ENCODE data around the gene UCHL3.

The UCHL3 gene

GRCh38 chr13:75628801-75629200, 79.2 kb downstream of the UCHL3 start:
- H3K36me3 Mint-ChIP-seq (ENCODE audit: low read depth) = peaks cover 28% of the 10 kb centered on the region
- no peaks in the 10 kb centered on the region for H3K27me3 Mint-ChIP-seq
- H3K4me3 Mint-ChIP-seq = no peak overlapping the region
- no peak for DNase-seq
- no peak overlapping the region for H3K27ac Mint-ChIP-seq
- H3K9me3 Mint-ChIP-seq = no peaks in the 10 kb centered on the region
- peaks cover 3% of the 10 kb centered on the region for H3K4me1 Mint-ChIP-seq (ENCODE audit: low read depth)

GRCh38 chr13:75633285-75633684, 83.7 kb downstream of the UCHL3 start:
- no peak overlapping the region for H3K4me3 Mint-ChIP-seq
- peaks cover 17% of the 10 kb centered on the region for H3K27me3 Mint-ChIP-seq
- no peak for DNase-seq
- no peaks in the 10 kb centered on the region for H3K9me3 Mint-ChIP-seq
- no peak overlapping the region for H3K27ac Mint-ChIP-seq
- peaks cover 12% of the 10 kb centered on the region for H3K4me1 Mint-ChIP-seq (ENCODE audit: low read depth)
- H3K36me3 Mint-ChIP-seq (ENCODE audit: low read depth) = no peaks in the 10 kb centered on the region

DNA sequence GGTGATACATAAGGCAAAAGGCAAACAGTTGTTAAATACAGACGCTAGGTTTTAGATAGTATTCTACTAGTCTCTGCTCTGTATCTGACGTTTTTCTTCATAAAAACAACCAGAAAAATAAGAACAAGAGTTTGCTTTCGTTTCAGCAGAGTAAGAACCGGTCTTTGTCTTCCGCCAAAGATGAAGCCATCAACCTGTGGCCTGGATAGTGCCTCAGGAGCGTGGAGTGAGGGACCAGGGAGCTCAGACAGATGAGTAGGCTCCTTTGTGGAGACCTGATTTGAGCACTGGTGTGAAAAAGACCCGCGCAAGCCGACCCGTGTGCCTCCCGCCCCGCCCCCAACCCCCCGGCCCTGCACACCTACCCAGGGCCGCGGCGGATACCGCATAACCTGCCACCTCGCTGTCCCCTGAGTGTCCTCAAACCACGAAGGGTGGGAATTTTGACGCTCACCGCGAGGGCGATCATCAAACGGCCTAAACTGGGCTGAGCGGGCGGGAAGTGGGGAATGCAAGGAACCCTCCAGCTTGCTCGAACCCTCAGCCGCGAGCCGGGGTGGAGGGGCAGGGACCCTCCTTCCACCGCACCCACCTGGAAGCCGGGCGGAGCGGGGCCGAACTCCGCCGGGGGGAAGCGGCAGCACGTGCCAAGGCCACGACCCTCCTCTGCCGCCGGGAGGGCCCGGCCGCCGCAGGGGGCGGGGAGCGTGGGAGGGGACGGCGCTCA, 85.7 kb downstream of the UCHL3 start:
- DNase-seq = no peak
- Mint-ChIP-seq H3K27ac (no peak overlapping the region), H3K9me3 (no peaks in the 10 kb centered on the region), H3K4me1 (ENCODE audit: low read depth) (peaks cover 12% of the 10 kb centered on the region), H3K36me3 (ENCODE audit: low read depth) (no peaks in the 10 kb centered on the region), H3K4me3 (peak overlapping the region; percentile 54), H3K27me3 (peaks cover 18% of the 10 kb centered on the region)

DNA sequence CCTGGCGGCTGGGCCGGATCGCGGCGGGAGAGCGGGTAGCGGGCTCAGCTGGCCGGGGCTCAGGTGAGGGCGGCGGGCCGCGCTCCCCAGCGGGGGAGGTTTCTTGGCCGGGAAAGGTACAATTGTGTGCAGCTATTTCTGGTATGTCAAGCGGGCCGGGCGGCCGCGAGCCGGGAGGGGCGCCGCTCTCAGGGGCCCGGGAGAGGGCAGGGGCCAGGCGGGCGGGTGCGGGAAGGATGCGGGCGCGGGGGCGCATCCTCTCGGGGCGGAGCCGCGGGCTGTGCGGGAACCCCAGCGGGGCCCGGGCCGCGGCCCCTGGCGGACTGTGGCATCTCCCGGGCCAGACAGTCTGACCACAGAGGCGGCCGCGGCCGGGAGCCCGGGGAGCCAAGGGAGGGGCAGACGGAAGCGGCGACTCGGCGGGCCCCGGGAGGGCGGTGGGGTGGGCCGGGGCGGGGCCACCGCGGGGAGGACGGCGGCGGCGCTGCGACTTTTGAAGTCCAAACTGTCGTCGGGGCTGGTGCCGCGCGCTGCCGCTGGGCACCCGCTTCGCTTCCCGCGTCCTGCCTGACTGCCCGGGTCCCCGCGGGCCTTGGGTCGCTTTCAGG, 86.3 kb downstream of the UCHL3 start, which contains the start of gene LMO7:
Gene LMO7 (plus strand): TSS at position 503 of the 608 bp plus-strand sequence. CDS start 328 bp downstream, outside the sequence.
- Mint-ChIP-seq H3K27ac (peak within 1 kb of the TSS; percentile 52), H3K9me3 (no peaks in the 10 kb centered on the region), H3K36me3 (ENCODE audit: low read depth) (no peaks in the 10 kb centered on the region), H3K4me3 (peak within 1 kb of the TSS; percentile 78), H3K4me1 (ENCODE audit: low read depth) (peaks cover 12% of the 10 kb centered on the region), H3K27me3 (peaks cover 18% of the 10 kb centered on the region)
- DNase-seq = peak; percentile 62

GRCh38 chr13:75636436-75637180, 87.0 kb downstream of the UCHL3 start:
- Mint-ChIP-seq H3K4me3 (peak overlapping the region; percentile 78), H3K27me3 (peaks cover 18% of the 10 kb centered on the region), H3K9me3 (no peaks in the 10 kb centered on the region), H3K4me1 (ENCODE audit: low read depth) (peaks cover 12% of the 10 kb centered on the region), H3K36me3 (ENCODE audit: low read depth) (no peaks in the 10 kb centered on the region), H3K27ac (peak overlapping the region; percentile 52)
- peak; percentile 72 for DNase-seq

DNA sequence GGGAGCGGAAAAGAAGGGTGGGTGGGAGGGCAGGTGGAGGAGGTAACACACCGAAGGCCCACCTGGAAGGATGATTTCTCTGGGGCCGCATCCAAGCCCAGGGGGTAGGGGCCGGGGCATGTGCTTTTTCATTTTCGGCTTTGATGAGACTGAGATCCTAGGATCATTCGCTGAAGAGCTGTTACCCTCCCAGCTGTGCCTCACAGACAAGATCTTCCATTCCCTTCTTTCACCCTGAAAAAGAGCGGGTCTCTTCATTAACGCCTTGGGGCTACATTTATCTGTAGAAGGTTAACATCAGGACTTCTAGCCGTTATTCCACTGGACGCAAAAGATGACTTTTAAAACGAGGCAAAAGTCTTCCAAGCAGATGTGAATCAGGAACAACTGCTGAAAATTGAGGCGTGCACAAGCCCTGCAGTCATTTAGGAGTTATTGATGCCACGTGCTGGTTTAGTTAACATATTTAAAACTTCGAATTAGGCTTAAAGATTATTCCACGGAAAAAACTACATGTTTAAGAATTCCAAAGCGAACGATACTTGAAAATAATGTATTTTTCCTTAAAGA, 87.7 kb downstream of the UCHL3 start:
- peaks cover 12% of the 10 kb centered on the region for H3K4me1 Mint-ChIP-seq (ENCODE audit: low read depth)
- H3K27me3 Mint-ChIP-seq = peaks cover 18% of the 10 kb centered on the region
- H3K36me3 Mint-ChIP-seq (ENCODE audit: low read depth) = no peaks in the 10 kb centered on the region
- H3K4me3 Mint-ChIP-seq = peak overlapping the region; percentile 78
- H3K27ac Mint-ChIP-seq = no peak overlapping the region
- no peaks in the 10 kb centered on the region for H3K9me3 Mint-ChIP-seq
- DNase-seq = no peak

- H3K9me3 Mint-ChIP-seq = no peaks in the 10 kb centered on the region
- H3K27me3 Mint-ChIP-seq = peaks cover 18% of the 10 kb centered on the region
- DNase-seq = no peak
- H3K36me3 Mint-ChIP-seq (ENCODE audit: low read depth) = no peaks in the 10 kb centered on the region
- peaks cover 9% of the 10 kb centered on the region for H3K4me1 Mint-ChIP-seq (ENCODE audit: low read depth)
- no peak overlapping the region for H3K4me3 Mint-ChIP-seq
- no peak overlapping the region for H3K27ac Mint-ChIP-seq
Observed at GRCh38 chr13:75639454-75639853, 89.9 kb downstream of the UCHL3 start.

DNA sequence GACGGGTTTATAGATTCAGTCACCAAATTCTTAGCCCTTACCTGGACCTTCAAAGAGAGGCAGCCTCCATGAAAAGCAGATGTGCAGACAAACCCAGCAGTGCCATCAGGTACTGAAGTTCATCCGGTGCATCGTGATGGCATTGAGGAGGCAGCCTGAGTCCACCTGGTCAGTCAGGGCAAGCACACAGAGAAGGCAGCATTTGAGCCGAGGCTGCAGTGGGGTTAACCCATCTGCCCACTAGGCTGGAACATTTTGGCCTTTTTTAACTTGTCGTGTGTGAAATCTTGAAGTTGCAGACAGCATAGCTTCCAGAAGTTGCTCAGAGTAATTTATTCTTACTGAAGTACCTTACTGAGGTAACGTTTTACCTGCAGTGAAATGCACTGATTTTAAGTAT, 91.4 kb downstream of the UCHL3 start:
- Mint-ChIP-seq H3K27ac (no peak overlapping the region), H3K36me3 (ENCODE audit: low read depth) (no peaks in the 10 kb centered on the region), H3K4me3 (no peak overlapping the region), H3K4me1 (ENCODE audit: low read depth) (peaks cover 9% of the 10 kb centered on the region), H3K27me3 (peaks cover 18% of the 10 kb centered on the region), H3K9me3 (no peaks in the 10 kb centered on the region)
- DNase-seq = no peak

DNA sequence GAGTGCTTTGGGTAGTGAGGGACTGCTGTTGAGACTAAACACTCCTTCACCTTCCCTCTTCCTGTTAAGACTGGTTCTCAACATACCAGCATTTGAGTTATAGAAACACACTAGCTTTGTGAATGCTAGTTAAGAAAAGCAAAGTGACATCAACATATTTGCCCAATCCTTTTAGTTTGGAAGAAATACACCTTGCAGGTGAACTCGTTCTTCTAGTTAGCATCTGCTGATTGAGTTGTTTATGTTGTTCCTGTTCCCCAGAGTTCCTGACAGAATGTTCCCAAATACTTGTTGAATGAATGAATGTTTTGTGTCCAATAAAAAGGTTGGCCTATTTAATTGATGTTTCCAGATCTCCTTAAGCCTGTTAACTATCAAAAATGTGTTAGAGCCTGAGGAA, 93.6 kb downstream of the UCHL3 start:
- Mint-ChIP-seq H3K9me3 (no peaks in the 10 kb centered on the region), H3K27ac (no peak overlapping the region), H3K27me3 (peaks cover 1% of the 10 kb centered on the region), H3K4me1 (ENCODE audit: low read depth) (peaks cover 3% of the 10 kb centered on the region), H3K36me3 (ENCODE audit: low read depth) (no peaks in the 10 kb centered on the region), H3K4me3 (no peak overlapping the region)
- no peak for DNase-seq

GRCh38 chr13:75643693-75644092, 94.1 kb downstream of the UCHL3 start:
- Mint-ChIP-seq H3K27me3 (no peaks in the 10 kb centered on the region), H3K9me3 (no peaks in the 10 kb centered on the region), H3K36me3 (ENCODE audit: low read depth) (no peaks in the 10 kb centered on the region), H3K4me3 (no peak overlapping the region), H3K4me1 (ENCODE audit: low read depth) (peaks cover 3% of the 10 kb centered on the region), H3K27ac (no peak overlapping the region)
- no peak for DNase-seq

- DNase-seq = no peak
- no peaks in the 10 kb centered on the region for H3K36me3 Mint-ChIP-seq (ENCODE audit: low read depth)
- H3K27ac Mint-ChIP-seq = no peak overlapping the region
- no peak overlapping the region for H3K4me3 Mint-ChIP-seq
- no peaks in the 10 kb centered on the region for H3K9me3 Mint-ChIP-seq
- H3K4me1 Mint-ChIP-seq (ENCODE audit: low read depth) = peaks cover 3% of the 10 kb centered on the region
- H3K27me3 Mint-ChIP-seq = no peaks in the 10 kb centered on the region
Observed at GRCh38 chr13:75645141-75645540, 95.5 kb downstream of the UCHL3 start.

GRCh38 chr13:75647126-75647784, 97.7 kb downstream of the UCHL3 start:
- H3K4me1 Mint-ChIP-seq (ENCODE audit: low read depth) = peaks cover 3% of the 10 kb centered on the region
- no peak overlapping the region for H3K27ac Mint-ChIP-seq
- H3K9me3 Mint-ChIP-seq = no peaks in the 10 kb centered on the region
- H3K36me3 Mint-ChIP-seq (ENCODE audit: low read depth) = no peaks in the 10 kb centered on the region
- H3K27me3 Mint-ChIP-seq = no peaks in the 10 kb centered on the region
- H3K4me3 Mint-ChIP-seq = no peak overlapping the region
- no peak for DNase-seq

DNA sequence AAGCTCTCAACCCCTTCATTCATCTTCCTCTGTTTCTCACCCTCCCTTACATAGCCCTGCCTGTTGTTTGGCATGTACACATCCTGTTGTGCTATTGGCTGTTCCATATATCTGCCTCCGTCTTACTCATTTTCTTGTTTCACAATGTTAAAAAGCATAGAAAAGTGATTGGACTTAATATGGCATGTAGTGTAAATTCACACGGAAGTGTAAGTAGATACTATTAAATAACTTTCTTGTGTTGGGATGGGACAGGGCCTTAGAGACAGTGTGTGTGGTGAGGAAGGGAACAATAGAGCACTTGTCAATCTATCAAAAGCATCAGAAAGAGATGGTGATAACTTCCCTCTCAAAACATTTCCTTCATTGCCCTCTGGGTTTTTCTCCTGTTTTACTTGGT, 98.9 kb downstream of the UCHL3 start:
- H3K27ac Mint-ChIP-seq = no peak overlapping the region
- peaks cover 3% of the 10 kb centered on the region for H3K4me1 Mint-ChIP-seq (ENCODE audit: low read depth)
- H3K36me3 Mint-ChIP-seq (ENCODE audit: low read depth) = no peaks in the 10 kb centered on the region
- H3K9me3 Mint-ChIP-seq = no peaks in the 10 kb centered on the region
- no peak overlapping the region for H3K4me3 Mint-ChIP-seq
- DNase-seq = no peak
- H3K27me3 Mint-ChIP-seq = no peaks in the 10 kb centered on the region

GRCh38 chr13:75651013-75651412, 101.4 kb downstream of the UCHL3 start:
- Mint-ChIP-seq H3K27me3 (no peaks in the 10 kb centered on the region), H3K27ac (no peak overlapping the region), H3K36me3 (ENCODE audit: low read depth) (no peaks in the 10 kb centered on the region), H3K4me1 (ENCODE audit: low read depth) (peaks cover 3% of the 10 kb centered on the region), H3K4me3 (no peak overlapping the region), H3K9me3 (no peaks in the 10 kb centered on the region)
- no peak for DNase-seq
